Cardiac septum (tissue), 1 donor: ENCODE measurements around the gene APOB. TPM values are rescaled to one million over a fixed set of nuclear protein-coding genes. Genes with fewer than 3 reads are reported as not detected.

Experiments used
- DNase-seq: peaks from one replicate; pipeline ENCODE4 v3.0.0-alpha.2; 2020; ENCODE audit warnings: low spot score
- intact Hi-C: fragments of 100-400 bp; cut with DNase I; formaldehyde crosslinking; loops from one replicate; pipeline ENCODE4 v1.14.0; 2022
- total RNA-seq: library from RNA; stranded (reverse); fragmentation: NEBNext Ultra II Directional; extraction: Animal tissue kit (Norgen Biotek cat#: 25700); gene quantifications from one replicate; pipeline ENCODE4 v1.2.1, GENCODE V29; 2021
- donor health status: DM: no; HTN: no; CAD: no.

Gene APOB
- total RNA-seq, 1 donor from 2014 or later, result 3.4 TPM

DNA sequence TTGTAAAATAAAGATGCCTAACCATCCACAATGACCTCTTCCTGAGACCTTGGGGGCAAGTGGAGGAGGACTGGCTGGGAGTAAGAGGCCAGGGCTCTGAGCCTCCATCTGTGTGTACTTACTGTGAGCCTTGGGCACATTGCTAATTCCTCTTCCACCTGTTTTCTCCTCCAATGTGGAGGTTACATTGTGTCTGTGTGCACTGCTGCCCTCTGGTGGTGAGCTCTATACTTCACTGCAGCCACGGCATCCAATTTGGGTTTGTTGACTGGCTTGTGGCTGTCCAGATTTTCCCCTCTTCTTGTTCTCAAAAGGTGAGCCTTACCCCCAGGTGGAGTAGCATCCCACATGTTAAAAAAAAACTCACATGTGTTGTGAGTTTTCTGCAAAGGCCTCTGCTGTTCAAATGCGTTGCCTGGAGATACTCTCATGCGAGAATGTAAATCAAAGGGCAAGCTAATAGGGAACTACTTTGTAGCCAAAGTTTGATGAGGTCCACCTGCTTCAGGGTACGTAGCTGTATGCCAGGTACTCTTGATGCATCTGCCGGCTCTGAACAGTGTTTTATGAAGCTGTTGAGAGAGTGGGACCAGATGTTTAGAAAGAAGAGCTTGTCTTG is 80.8 kb downstream of the APOB start:
- peak; percentile 79 for DNase-seq
- intact Hi-C loops, result loop anchor here (1.0 to 2.0 kb wide), 2 partner anchors 182 to 302 kb away; no protein-coding TSS in a partner anchor

DNA sequence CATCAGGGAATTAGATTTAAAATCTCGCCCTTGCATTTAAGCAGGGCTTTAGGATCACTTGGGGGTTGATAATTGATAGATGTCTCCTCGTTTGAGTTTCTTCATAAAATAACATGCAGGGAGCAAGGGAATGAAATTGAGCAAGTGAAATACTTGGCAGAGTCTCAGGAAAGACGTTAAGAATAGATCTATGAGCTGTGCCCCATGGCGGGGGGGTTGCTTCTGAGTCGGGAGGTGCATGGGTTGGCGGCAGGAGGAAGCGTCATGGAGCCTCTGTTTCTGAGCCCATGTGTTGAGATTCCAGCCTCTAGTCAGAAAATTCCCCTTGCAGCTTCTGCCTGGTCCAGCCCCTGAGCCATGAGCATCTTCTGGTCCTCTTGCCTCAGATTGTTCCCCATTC is 82.0 kb downstream of the APOB start:
- DNase-seq, result peak; percentile 46
- intact Hi-C loops, result loop anchor here (2.0 kb wide), 1 partner anchor 181 kb away; no protein-coding TSS in a partner anchor

DNA sequence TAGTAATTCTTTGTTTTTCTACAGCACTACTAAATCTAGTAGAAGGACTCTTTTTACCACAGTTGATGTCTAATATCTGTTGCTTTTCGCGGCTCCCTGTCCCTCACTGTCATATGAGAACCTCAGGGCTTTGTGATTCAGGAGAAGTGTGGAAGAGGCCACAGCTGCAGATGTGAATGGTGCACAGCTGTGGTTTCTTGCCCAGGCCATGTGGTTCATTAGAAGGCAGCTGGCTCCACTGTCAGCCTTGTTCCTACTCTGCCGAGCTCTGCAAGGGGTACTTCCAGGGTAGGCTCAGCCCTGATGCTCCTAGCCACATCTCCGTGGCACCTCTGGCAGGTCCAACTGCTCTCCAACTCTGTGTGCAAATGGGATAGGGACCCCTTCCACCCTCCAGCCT is 83.9 kb downstream of the APOB start:
- intact Hi-C loops, result no loop called here
- DNase-seq, result peak; percentile 36

- peak; percentile 61 for DNase-seq
- intact Hi-C loops, result no loop called here
Observed at GRCh38 chr2:20959252-20959651, 84.6 kb downstream of the APOB start.

- DNase-seq, result peak; percentile 68
- intact Hi-C loops, result no loop called here
Observed at GRCh38 chr2:20957788-20958525, 85.9 kb downstream of the APOB start.

DNA sequence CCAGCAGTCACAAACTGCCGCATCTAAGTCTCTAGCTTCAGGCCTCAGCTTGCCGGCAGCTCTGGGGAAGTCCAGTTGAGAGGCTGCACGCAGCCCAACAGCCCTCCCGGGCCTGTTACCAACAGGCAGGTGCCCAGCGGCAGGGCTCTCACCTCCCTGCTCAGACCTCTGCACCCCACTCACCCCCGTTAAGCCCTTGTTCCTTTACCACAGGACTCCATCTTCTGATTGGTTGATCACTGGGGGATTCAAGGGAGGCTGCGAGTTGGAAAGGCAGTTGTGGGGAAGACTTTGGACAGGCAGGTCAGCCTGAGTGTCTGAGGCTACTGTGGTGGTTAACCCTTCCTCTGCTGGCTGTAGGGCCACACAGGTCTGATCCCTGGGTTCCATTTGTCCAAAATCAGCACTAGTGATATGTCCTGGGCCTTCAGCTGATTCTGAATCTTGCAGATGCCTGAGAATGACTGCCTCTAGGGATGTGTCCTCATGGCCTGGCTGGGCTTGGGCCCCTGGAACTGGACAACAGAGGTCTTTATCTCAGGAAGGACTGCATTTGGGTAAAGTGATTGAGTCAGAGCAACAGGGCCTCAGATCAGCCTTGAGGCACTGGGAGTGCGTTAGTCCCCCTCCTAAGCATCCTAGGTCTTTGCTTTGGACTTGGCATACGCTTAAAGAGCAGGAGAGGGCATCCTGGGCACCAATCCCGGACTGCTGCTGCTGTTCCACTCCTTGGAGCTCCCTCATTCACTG is 88.4 kb downstream of the APOB start:
- no peak for DNase-seq
- intact Hi-C loops, result no loop called here

DNA sequence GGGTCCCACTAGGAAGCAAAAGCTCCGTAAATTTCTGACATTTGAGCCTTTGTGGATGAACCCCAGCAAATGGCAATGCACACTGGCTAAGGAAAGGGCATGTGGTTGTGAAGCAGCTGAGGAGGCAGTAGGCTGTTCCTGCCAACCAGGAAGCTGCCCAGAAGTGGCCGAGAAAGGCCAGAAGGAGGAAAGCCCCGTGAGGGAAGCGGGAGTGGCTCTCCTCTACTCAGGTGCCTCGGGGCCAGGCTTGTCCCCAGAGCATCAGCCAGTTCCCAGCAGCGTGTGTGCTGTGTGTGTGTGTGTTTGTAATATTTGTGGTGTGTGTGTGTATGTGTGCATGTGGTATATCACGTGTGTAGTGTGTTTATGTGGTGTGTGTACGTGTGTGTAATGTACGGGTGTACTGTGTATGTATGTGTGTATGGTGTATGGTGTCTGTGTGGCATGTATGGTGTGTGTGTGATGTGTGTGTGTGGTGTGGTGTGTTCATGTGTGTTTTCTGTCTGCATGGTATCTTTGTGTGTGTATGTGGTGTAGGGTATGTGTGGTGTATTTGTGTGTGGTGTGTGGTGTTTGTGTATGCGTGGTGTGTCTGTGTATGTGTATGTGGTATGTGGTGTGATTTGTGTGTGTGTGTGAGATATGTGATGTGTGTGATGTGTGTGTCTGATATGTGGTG is 90.6 kb downstream of the APOB start:
- intact Hi-C loops, result no loop called here
- DNase-seq, result no peak

Other genes with a start within 250 kb of the APOB start
- gene LDAH, start 221.0 kb downstream of the APOB start, total RNA-seq, result 6.8 TPM
- gene TDRD15, start 79.9 kb upstream of the APOB start, total RNA-seq, result not detected